K562 (cell line): ENCODE results near the gene TPRG1L. TPM values are rescaled to one million over a fixed set of nuclear protein-coding genes. Genes with fewer than 3 reads are reported as not detected.

Experiments
- ATAC-seq: fragments of 200-7000 bp; cut with Tn5 transposase; 3 replicates; pipeline ENCODE4 v1.9.1; 2020; ENCODE audit warnings: moderate library complexity
- BruUV-seq: library from RNA; stranded (reverse); fragments of 400-500 nt; replicated peaks from 2 replicates; lab custom pipeline; 2021; lab: Mats Ljungman, UMichigan
- CTCF ChIA-PET: fragments of 300-600 bp; formaldehyde crosslinking; extraction: SDS; loops from one replicate; lab custom pipeline; 2021; ENCODE audit warnings: low intra/inter-chr PET ratio; lab: Yijun Ruan, JAX
- POLR2A ChIA-PET: fragments of 300-600, 350-650 bp; sonication (Branson Sonifier 250); formaldehyde crosslinking; extraction: SDS; loops from one replicate; lab custom pipeline; 2021; ENCODE audit warnings: antibody characterized with exemption, inconsistent platforms; lab: Yijun Ruan, JAX
- DNase-seq, 4 experiments: peaks; one replicate each; pipeline versions ENCODE4 v3.0.0 to v3.0.0-alpha.2; 2011 to 2018; ENCODE audit warnings: low spot score in 3 of 4, mixed read lengths in 3 of 4; ENCODE audit errors: extremely low read depth in 1 of 4
- FAIRE-seq: peaks from 2 replicates; lab custom pipeline; 2011; peaks lifted over from hg19 to GRCh38; lab: Jason Lieb, UNC
- H2AFZ ChIP-seq: 2 replicates; pipeline ENCODE4 v1.6.0; 2011; ENCODE audit warnings: low read depth, low read length, control low read depth, inconsistent platforms
- H3K27ac ChIP-seq: fragments of 200-600 bp; 3 replicates; pipeline ENCODE4 v1.8.0; 2011; ENCODE audit warnings: low read depth, mild to moderate bottlenecking, control low read depth, inconsistent platforms, low read length, moderate library complexity, mixed read lengths; ENCODE audit errors: extremely low read depth
- H3K27me3 ChIP-seq, 2 experiments: fragments of 300-600 bp in 1 of 2; 2 replicates in 1 of 2; 3 replicates in 1 of 2; pipeline versions ENCODE4 v1.6.0 to v1.8.0; 2011; ENCODE audit warnings: inconsistent platforms in 2 of 2, low read length in 2 of 2, mild to moderate bottlenecking in 1 of 2, mixed read lengths in 1 of 2, moderate library complexity in 1 of 2; ENCODE audit not compliant: control insufficient read depth in 2 of 2, insufficient read depth in 2 of 2
- H3K36me3 ChIP-seq: fragments of 300-600 bp; 3 replicates; pipeline ENCODE4 v1.8.0; 2011; ENCODE audit warnings: mild to moderate bottlenecking, low read length, inconsistent platforms; ENCODE audit not compliant: control insufficient read depth, insufficient read depth
- H3K4me1 ChIP-seq, 2 experiments: fragments of 200-600 bp in 1 of 2; replicated peaks in 1 of 2; 2 replicates in 1 of 2; 3 replicates in 1 of 2; pipeline versions ENCODE4 v1.5.1 to v1.8.0; 2011; ENCODE audit warnings: inconsistent platforms in 2 of 2, low read length in 2 of 2, mild to moderate bottlenecking in 1 of 2, mixed read lengths in 1 of 2, moderate library complexity in 1 of 2; ENCODE audit not compliant: control insufficient read depth in 2 of 2, insufficient read depth in 2 of 2
- H3K4me2 ChIP-seq: 2 replicates; pipeline ENCODE4 v1.6.1; 2011; ENCODE audit warnings: low read length, control low read depth, inconsistent platforms, mixed read lengths; ENCODE audit not compliant: insufficient read depth
- H3K4me3 ChIP-seq: fragments of 200-600 bp; sonication (generic), shearing (Covaris generic); 2 replicates; pipeline ENCODE4 v1.5.1; 2016; ENCODE audit warnings: control low read depth, inconsistent platforms
- H3K79me2 ChIP-seq: fragments of 200-600 bp; 3 replicates; pipeline ENCODE4 v1.8.0; 2011; ENCODE audit warnings: low read length, inconsistent platforms; ENCODE audit not compliant: control insufficient read depth, insufficient read depth
- H3K9ac ChIP-seq, 2 experiments: 2 replicates each; pipeline versions ENCODE4 v1.6.0 to v1.6.1; 2011; ENCODE audit warnings: low read depth in 2 of 2, low read length in 2 of 2, control low read depth in 1 of 2, inconsistent platforms in 1 of 2, mild to moderate bottlenecking in 1 of 2, mixed read lengths in 1 of 2; ENCODE audit not compliant: insufficient read depth in 1 of 2
- H3K9me1 ChIP-seq: one replicate; pipeline ENCODE4 v1.6.0; 2011; ENCODE audit warnings: inconsistent platforms, mild to moderate bottlenecking, low read length, moderate library complexity; ENCODE audit not compliant: control insufficient read depth, insufficient read depth
- H3K9me3 ChIP-seq: replicated peaks from 2 replicates; pipeline ENCODE4 v1.5.1; 2011; ENCODE audit warnings: low read depth, low read length, inconsistent platforms; ENCODE audit not compliant: control insufficient read depth, insufficient read depth
- H4K20me1 ChIP-seq: replicated peaks from 2 replicates; pipeline ENCODE4 v1.6.1; 2011; ENCODE audit warnings: low read length, inconsistent platforms, mixed read lengths; ENCODE audit not compliant: control insufficient read depth, insufficient read depth
- MCM2 ChIP-seq: fragments of 450-650 bp; IDR thresholded peaks from 2 replicates; pipeline ENCODE4 v1.6.1; 2017; ENCODE audit warnings: low read depth, mild to moderate bottlenecking
- POLR2G ChIP-seq: fragments of 200-400 bp; formaldehyde crosslinking; IDR thresholded peaks from 2 replicates; pipeline ENCODE4 v1.6.1; 2017; ENCODE audit warnings: low read depth, mild to moderate bottlenecking, antibody characterized with exemption, low read length, moderate library complexity
- WGBS: fragments of 100-300 bp; shearing (Covaris generic); methylation state at CpG from one replicate; pipeline ENCODE4 v1.1.6; 2016; ENCODE audit warnings: low coverage, mixed read lengths; ENCODE audit not compliant: insufficient coverage; ENCODE audit errors: missing lambda C conversion rate; 5-methylcytosine and 5-hydroxymethylcytosine counted together
- in situ Hi-C: fragments of 300-500 bp; cut with MboI; formaldehyde crosslinking; loops from 4 replicates; pipeline ENCODE4 v1.15.0; 2018; ENCODE audit warnings: inconsistent platforms, mixed read lengths
- intact Hi-C: fragments of 100-400 bp; cut with micrococcal nuclease; formaldehyde crosslinking; loops from 2 replicates; pipeline ENCODE4 v1.14.2; 2022
- polyA plus RNA-seq, 8 experiments: library from polyadenylated mRNA; depleted of rRNA in 4 of 8; stranded (reverse) in 5 of 8; unstranded in 3 of 8; fragments of >200 nt; fragmentation: Nextera tagmentation in 2 of 8; fragmentation: Illumina TruSeq in 1 of 8; extraction: Ambion mirVana in 2 of 8; extraction: Trizol in 1 of 8; gene quantifications; 2 replicates each; pipeline versions ENCODE4 v1.2.1 to v1.2.3, GENCODE V29; 2011 to 2014; ENCODE audit warnings: inconsistent platforms in 1 of 8, missing spikeins in 1 of 8
- total RNA-seq, 7 experiments: library from RNA; depleted of rRNA in 6 of 7; stranded (reverse); fragments of >200 nt in 6 of 7; fragmentation: Illumina TruSeq in 2 of 7; extraction: Trizol in 2 of 7; gene quantifications; 2 replicates each; pipeline versions ENCODE4 v1.2.1 to v1.2.3, GENCODE V29; 2011 to 2021; ENCODE audit warnings: low replicate concordance in 1 of 7

Gene TPRG1L
- total and polyA plus RNA-seq, 9 of the 15 experiments (the other 6 are each of a cell fraction or from before 2014, with no cell fraction given), result 1.6 to 11.0 (median 6.2) TPM

DNA sequence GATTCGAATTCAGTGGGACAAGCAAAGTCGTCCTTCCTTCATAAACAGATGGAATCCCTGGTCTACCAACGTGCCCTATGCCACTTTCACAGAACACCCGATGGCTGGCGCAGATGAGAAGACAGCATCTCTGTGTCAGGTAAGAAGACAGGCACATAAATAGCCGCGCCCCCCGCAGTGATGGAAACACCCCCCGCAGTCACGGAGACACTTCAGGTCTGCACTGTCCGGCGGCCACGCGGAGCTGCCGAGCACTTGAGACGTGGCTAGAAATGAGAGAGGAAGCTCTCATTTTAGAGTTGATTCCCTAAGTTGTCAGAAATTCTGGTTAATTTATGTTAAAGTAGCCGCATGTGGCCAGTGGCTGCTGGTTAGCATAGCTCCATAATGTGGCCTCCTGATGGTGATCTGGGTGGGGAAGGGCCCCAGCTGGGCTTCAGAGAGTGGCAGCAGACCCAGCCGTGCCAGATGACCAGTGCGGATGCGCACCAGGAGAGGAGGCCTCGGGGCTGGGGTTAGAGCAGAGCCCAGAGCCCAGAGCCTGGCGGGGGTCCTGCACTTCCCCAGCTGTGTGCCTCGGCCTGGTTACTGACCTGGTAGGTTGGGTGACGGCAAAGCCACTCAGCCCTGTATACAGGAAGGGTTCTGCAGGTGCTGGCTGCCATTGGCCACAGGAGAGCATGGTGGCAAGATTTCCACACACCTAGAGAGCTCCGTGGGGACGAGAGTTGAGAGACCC is 2.9 kb downstream of the TPRG1L start:
- BruUV-seq, result no TSS peak
- WGBS, result 78% methylated on average over 26 of the region's 26 CpGs
- no peak overlapping the region for H3K27ac ChIP-seq
- ATAC-seq, result no peak
- ChIA-PET CTCF (no interaction called here), POLR2A (interaction anchor here (0.6 to 1.1 kb wide), 3 partner anchors 13 to 232 kb away, joined by 3 read pairs; no protein-coding TSS in a partner anchor)
- no peak overlapping the region; a peak in 1 of 4 replicates for H3K9ac ChIP-seq
- no peak overlapping the region for H3K4me2 ChIP-seq
- H3K9me3 ChIP-seq, result no peaks in the 10 kb centered on the region
- no peaks in the 10 kb centered on the region for H3K79me2 ChIP-seq
- H3K9me1 ChIP-seq, result no peaks in the 10 kb centered on the region
- no peak overlapping the region for H3K4me3 ChIP-seq
- intact Hi-C loops, result loop anchor here (5.0 kb wide), 1 partner anchor 95 kb away; no protein-coding TSS in a partner anchor
- no peak overlapping the region for H2AFZ ChIP-seq
- peaks cover 36% of the 10 kb centered on the region; the same call in 1 of the 3 replicates for H3K36me3 ChIP-seq
- peaks cover 10 to 32% of the 10 kb centered on the region in 2 experiments; a peak in 4 of 5 replicates for H3K4me1 ChIP-seq
- no peak for DNase-seq
- no peak for TF ChIP-seq MCM2
- 0 out of 2 replicates have a peak, but pooled peaks have one; percentile 19 for TF ChIP-seq POLR2G
- TF ChIP-seq, all 486 proteins: peak for 1
- Histone ChIP-seq H3K27me3 (peaks cover 5 to 16% of the 10 kb centered on the region in 2 experiments; a peak in 4 of 5 replicates), H4K20me1 (no peaks in the 10 kb centered on the region)
- FAIRE-seq, result no peak
- in situ Hi-C loops, result no loop called here

- BruUV-seq, result no TSS peak
- ChIA-PET CTCF (no interaction called here), POLR2A (interaction anchor here (0.7 to 1.9 kb wide), 4 partner anchors 9 to 130 kb away, joined by 3 to 5 read pairs (median 4); no protein-coding TSS in a partner anchor)
- no peaks in the 10 kb centered on the region for H3K79me2 ChIP-seq
- H3K36me3 ChIP-seq, result peaks cover 39% of the 10 kb centered on the region; the same call in 1 of the 3 replicates
- intact Hi-C loops, result loop anchor here (5.0 kb wide), 1 partner anchor 94 kb away; no protein-coding TSS in a partner anchor
- no peak overlapping the region for H3K4me3 ChIP-seq
- H3K4me1 ChIP-seq, result peaks cover 10 to 31% of the 10 kb centered on the region in 2 experiments; a peak in 4 of 5 replicates
- H3K27ac ChIP-seq, result no peak overlapping the region
- no peaks in the 10 kb centered on the region for H3K9me1 ChIP-seq
- 60% methylated on average over 10 of the region's 10 CpGs for WGBS
- H3K9ac ChIP-seq, result no peak overlapping the region
- ATAC-seq (no peak), DNase-seq (peak in 1 of 4 experiments; percentile 38), FAIRE-seq (no peak)
- H3K4me2 ChIP-seq, result no peak overlapping the region
- H3K27me3 ChIP-seq, result peaks cover 5 to 8% of the 10 kb centered on the region in 2 experiments; a peak in 4 of 5 replicates
- in situ Hi-C loops, result no loop called here
- no peak overlapping the region for H2AFZ ChIP-seq
- H3K9me3 ChIP-seq, result no peaks in the 10 kb centered on the region
- no peaks in the 10 kb centered on the region for H4K20me1 ChIP-seq
Observed at GRCh38 chr1:3628445-3628844, 3.6 kb downstream of the TPRG1L start.
